Endothelial cell of umbilical vein (primary cell): Measurements from ENCODE around the gene TMEM81. TPM values are rescaled to one million over a fixed set of nuclear protein-coding genes. Genes with fewer than 3 reads are reported as not detected.

Source experiments
- BruUV-seq: library from RNA; stranded (reverse); fragments of 400-500 nt; replicated peaks from 2 replicates; lab custom pipeline; 2021; lab: Mats Ljungman, UMichigan
- CTCF ChIA-PET: fragments of 300-600, 350-600 bp; sonication (Branson Sonifier 250); formaldehyde crosslinking; loops from one replicate; lab custom pipeline; 2021; ENCODE audit warnings: antibody characterized with exemption, inconsistent platforms; lab: Charles Lee
- POLR2A ChIA-PET: fragments of 300-600, 350-600 bp; sonication (Branson Sonifier 250); formaldehyde crosslinking; loops from one replicate; lab custom pipeline; 2021; ENCODE audit warnings: antibody characterized with exemption, inconsistent platforms; lab: Charles Lee
- DNase-seq: peaks from one replicate; pipeline ENCODE4 v3.0.0-alpha.2; 2011; ENCODE audit warnings: low read depth, low spot score
- FAIRE-seq: peaks from 2 replicates; lab custom pipeline; 2011; peaks lifted over from hg19 to GRCh38; lab: Jason Lieb, UNC
- H2AFZ ChIP-seq: 2 replicates; pipeline ENCODE4 v1.6.0; 2012; ENCODE audit warnings: low read depth, low read length, control low read depth, inconsistent platforms
- H3K27ac ChIP-seq: 2 replicates; pipeline ENCODE4 v1.5.1; 2011; ENCODE audit warnings: low read depth, mild to moderate bottlenecking, control low read depth, low read length, moderate library complexity; ENCODE audit not compliant: insufficient read depth
- H3K27me3 ChIP-seq, 2 experiments: 2 replicates each; pipeline versions ENCODE4 v1.6.0 to v1.6.1; 2011; ENCODE audit warnings: low read length in 2 of 2, mixed read lengths in 1 of 2; ENCODE audit not compliant: control insufficient read depth in 2 of 2, insufficient read depth in 2 of 2
- H3K36me3 ChIP-seq, 2 experiments: 2 replicates in 1 of 2; 3 replicates in 1 of 2; pipeline ENCODE4 v1.5.1; 2011; ENCODE audit warnings: low read length in 2 of 2, mild to moderate bottlenecking in 1 of 2, moderate library complexity in 1 of 2; ENCODE audit not compliant: control insufficient read depth in 2 of 2, insufficient read depth in 2 of 2; ENCODE audit errors: extremely low read depth in 1 of 2
- H3K4me1 ChIP-seq: 3 replicates; pipeline ENCODE4 v1.5.1; 2011; ENCODE audit warnings: mild to moderate bottlenecking, low read length; ENCODE audit not compliant: control insufficient read depth, insufficient read depth; ENCODE audit errors: extremely low read depth
- H3K4me2 ChIP-seq: 2 replicates; pipeline ENCODE4 v1.6.1; 2011; ENCODE audit warnings: low read length, control low read depth, mixed read lengths; ENCODE audit not compliant: insufficient read depth
- H3K4me3 ChIP-seq, 3 experiments: fragments of 200-600 bp in 1 of 3; sonication (generic), shearing (Covaris generic) in 1 of 3; replicated peaks in 1 of 3; 2 replicates each; pipeline ENCODE4 v1.5.1; 2011 to 2016; ENCODE audit warnings: control low read depth in 3 of 3, low read length in 3 of 3, mild to moderate bottlenecking in 2 of 3, inconsistent platforms in 1 of 3, low read depth in 1 of 3, moderate library complexity in 1 of 3; ENCODE audit not compliant: insufficient read depth in 1 of 3
- H3K79me2 ChIP-seq: 2 replicates; pipeline ENCODE4 v1.6.0; 2012; ENCODE audit warnings: low read length, inconsistent platforms; ENCODE audit not compliant: control insufficient read depth, insufficient read depth
- H3K9ac ChIP-seq: replicated peaks from 2 replicates; pipeline ENCODE3; 2011; ENCODE audit warnings: low read length, control low read depth; ENCODE audit not compliant: insufficient read depth; ENCODE audit errors: extremely low read depth
- H3K9me1 ChIP-seq: replicated peaks from 3 replicates; pipeline ENCODE4 v1.6.0; 2011; ENCODE audit warnings: mild to moderate bottlenecking, low read length; ENCODE audit not compliant: control insufficient read depth, insufficient read depth; ENCODE audit errors: extremely low read depth
- H3K9me3 ChIP-seq: replicated peaks from 2 replicates; pipeline ENCODE4 v1.5.1; 2012; ENCODE audit warnings: low read length, inconsistent platforms; ENCODE audit not compliant: control insufficient read depth, insufficient read depth
- H4K20me1 ChIP-seq: replicated peaks from 2 replicates; pipeline ENCODE3; 2011; ENCODE audit warnings: mild to moderate bottlenecking, low read length; ENCODE audit not compliant: control insufficient read depth, insufficient read depth; ENCODE audit errors: extremely low read depth
- EZH2 ChIP-seq: IDR thresholded peaks from 2 replicates; pipeline ENCODE4 v1.6.1; 2012; ENCODE audit warnings: borderline replicate concordance, low read depth, mild to moderate bottlenecking, moderate library complexity, low read length, inconsistent platforms; ENCODE audit not compliant: severe bottlenecking
- FOS ChIP-seq: IDR thresholded peaks from 2 replicates; pipeline ENCODE4 v1.6.1; 2011; ENCODE audit warnings: mild to moderate bottlenecking, low read length, moderate library complexity, borderline replicate concordance; ENCODE audit not compliant: insufficient read depth
- GATA2 ChIP-seq: IDR thresholded peaks from 2 replicates; pipeline ENCODE4 v1.7.0; 2011; ENCODE audit warnings: low read depth, mild to moderate bottlenecking, moderate library complexity, mixed read lengths, low read length; ENCODE audit not compliant: insufficient read length, insufficient read depth
- JUN ChIP-seq: IDR thresholded peaks from 2 replicates; pipeline ENCODE4 v1.6.1; 2011; ENCODE audit warnings: borderline replicate concordance, low read depth; ENCODE audit not compliant: insufficient read length, insufficient read depth
- MYC ChIP-seq: IDR thresholded peaks from one replicate; pipeline ENCODE4 v1.6.1; 2011; ENCODE audit warnings: mild to moderate bottlenecking, low read depth, low read length
- POLR2A ChIP-seq: IDR thresholded peaks from 2 replicates; pipeline ENCODE4 v1.6.1; 2012; ENCODE audit warnings: low read depth, mild to moderate bottlenecking, control low read depth, low read length
- POLR2AphosphoS5 ChIP-seq: IDR thresholded peaks from 2 replicates; pipeline ENCODE4 v1.6.1; 2012; ENCODE audit warnings: low read depth, mild to moderate bottlenecking, control low read depth, low read length, moderate library complexity; ENCODE audit not compliant: insufficient read depth
- dilution Hi-C: fragments of 300-500 bp; cut with MboI; formaldehyde crosslinking; loops from one replicate; pipeline ENCODE4 v1.15.0; 2019; ENCODE audit warnings: low sequenced_read_pairs; ENCODE audit not compliant: extremely low pct_ligation_motif_present
- intact Hi-C: fragments of 100-400 bp; cut with micrococcal nuclease; formaldehyde crosslinking; loops from one replicate; pipeline ENCODE4 v1.10.0; 2022
- polyA plus RNA-seq, 4 experiments: library from polyadenylated mRNA; depleted of rRNA in 3 of 4; stranded (reverse) in 3 of 4; unstranded in 1 of 4; fragments of >200 nt; gene quantifications; 2 replicates each; pipeline versions ENCODE4 v1.2.1 to v1.2.3, GENCODE V29; 2011 to 2012; ENCODE audit warnings: missing spikeins in 1 of 4
- total RNA-seq: library from RNA; stranded (reverse); gene quantifications from 2 replicates; pipeline ENCODE4 v1.2.3, GENCODE V29; 2021
- TF ChIP-seq, protein P1 (sequence below): IDR thresholded peaks from 2 replicates; pipeline ENCODE4 v1.6.1; 2011; ENCODE audit not compliant: insufficient read depth, insufficient read length
- TF ChIP-seq, protein P2 (sequence below), 2 donors: IDR thresholded peaks; 1 replicate in 1 of 2; 2 replicates in 1 of 2; pipeline ENCODE4 v1.5.1; 2011; ENCODE audit warnings: low read length in 2 of 2, mild to moderate bottlenecking in 2 of 2, moderate library complexity in 2 of 2, control low read depth in 1 of 2, inconsistent platforms in 1 of 2, low read depth in 1 of 2; ENCODE audit not compliant: insufficient read depth in 1 of 2; ENCODE audit errors: extremely low read depth in 1 of 2

TMEM81 gene
- total and polyA plus RNA-seq, 2 donors (not counting 3 experiments of a cell fraction or from before 2014, with no cell fraction given): 1.5 to 2.9 TPM

DNA sequence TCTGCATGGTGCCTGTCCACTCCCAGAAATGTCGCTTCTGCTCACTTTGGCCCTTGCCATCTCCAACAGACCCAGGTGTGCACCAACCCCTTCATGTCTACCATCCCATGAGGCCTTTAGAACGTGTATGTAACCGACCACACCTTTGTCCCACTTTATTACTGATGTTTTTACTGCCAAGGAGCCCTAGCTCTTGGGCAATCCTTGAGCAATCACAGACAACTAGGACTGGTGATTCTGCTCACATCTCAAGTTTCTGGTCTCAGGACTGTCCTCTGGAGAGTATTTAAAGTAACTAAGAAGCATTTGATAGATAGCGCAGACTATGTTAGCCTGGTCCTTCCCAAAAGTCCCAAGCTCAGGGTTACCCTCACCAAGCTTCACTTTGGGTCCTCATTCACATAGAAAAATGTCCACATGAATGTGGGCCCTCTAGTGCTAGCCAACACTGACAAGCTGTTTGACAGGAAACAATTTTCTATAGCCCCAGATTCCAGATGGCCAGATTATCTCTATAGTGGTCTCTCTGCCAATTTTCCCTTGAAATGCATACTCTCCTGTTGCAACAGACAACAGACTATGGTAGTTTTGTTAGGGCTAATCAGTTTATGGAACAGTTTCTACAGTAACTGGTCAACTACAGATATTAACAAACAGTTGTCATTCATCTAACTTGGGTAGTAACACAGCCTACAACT lies 6.9 kb upstream of the TMEM81 start:
- H3K9me3 ChIP-seq: no peaks in the 10 kb centered on the region
- FAIRE-seq (no peak), DNase-seq (no peak)
- H3K4me3 ChIP-seq: no peak overlapping the region
- no peak overlapping the region for H2AFZ ChIP-seq
- H3K9me1 ChIP-seq: no peaks in the 10 kb centered on the region
- H3K27ac ChIP-seq: no peak overlapping the region
- dilution Hi-C loops (no loop called here), intact Hi-C loops (no loop called here)
- H3K4me2 ChIP-seq: no peak overlapping the region
- POLR2A ChIA-PET: no interaction called here
- no peak overlapping the region for H3K9ac ChIP-seq
- no peaks in the 10 kb centered on the region for H3K27me3 ChIP-seq
- H3K4me1 ChIP-seq: no peaks in the 10 kb centered on the region
- no peaks in the 10 kb centered on the region for H3K79me2 ChIP-seq
- no TSS peak for BruUV-seq
- peaks cover 9 to 13% of the 10 kb centered on the region in 2 experiments for H3K36me3 ChIP-seq
- TF ChIP-seq EZH2: no peak
- no peak for TF ChIP-seq JUN
- TF ChIP-seq POLR2A: no peak
- TF ChIP-seq, protein P1, sequence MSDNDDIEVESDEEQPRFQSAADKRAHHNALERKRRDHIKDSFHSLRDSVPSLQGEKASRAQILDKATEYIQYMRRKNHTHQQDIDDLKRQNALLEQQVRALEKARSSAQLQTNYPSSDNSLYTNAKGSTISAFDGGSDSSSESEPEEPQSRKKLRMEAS: no peak
- no peak for TF ChIP-seq MYC
- TF ChIP-seq, protein P2, sequence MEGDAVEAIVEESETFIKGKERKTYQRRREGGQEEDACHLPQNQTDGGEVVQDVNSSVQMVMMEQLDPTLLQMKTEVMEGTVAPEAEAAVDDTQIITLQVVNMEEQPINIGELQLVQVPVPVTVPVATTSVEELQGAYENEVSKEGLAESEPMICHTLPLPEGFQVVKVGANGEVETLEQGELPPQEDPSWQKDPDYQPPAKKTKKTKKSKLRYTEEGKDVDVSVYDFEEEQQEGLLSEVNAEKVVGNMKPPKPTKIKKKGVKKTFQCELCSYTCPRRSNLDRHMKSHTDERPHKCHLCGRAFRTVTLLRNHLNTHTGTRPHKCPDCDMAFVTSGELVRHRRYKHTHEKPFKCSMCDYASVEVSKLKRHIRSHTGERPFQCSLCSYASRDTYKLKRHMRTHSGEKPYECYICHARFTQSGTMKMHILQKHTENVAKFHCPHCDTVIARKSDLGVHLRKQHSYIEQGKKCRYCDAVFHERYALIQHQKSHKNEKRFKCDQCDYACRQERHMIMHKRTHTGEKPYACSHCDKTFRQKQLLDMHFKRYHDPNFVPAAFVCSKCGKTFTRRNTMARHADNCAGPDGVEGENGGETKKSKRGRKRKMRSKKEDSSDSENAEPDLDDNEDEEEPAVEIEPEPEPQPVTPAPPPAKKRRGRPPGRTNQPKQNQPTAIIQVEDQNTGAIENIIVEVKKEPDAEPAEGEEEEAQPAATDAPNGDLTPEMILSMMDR (IDR thresholded peaks at IDR 0.05; ENCODE audit: extremely low read depth in 1 of 2, insufficient read depth in 1 of 2, low read depth in 1 of 2, low read length in 2 of 2): no peak
- TF ChIP-seq FOS: no peak
- TF ChIP-seq POLR2AphosphoS5: no peak
- TF ChIP-seq GATA2: no peak
- CTCF ChIA-PET: interaction anchor here (1.0 to 4.8 kb wide), 2 partner anchors 10 to 30 kb away, joined by 3 to 24 read pairs; no protein-coding TSS in a partner anchor
- no peaks in the 10 kb centered on the region for H4K20me1 ChIP-seq
